ENCODE data around the gene USE1. TPM values are rescaled to one million over a fixed set of nuclear protein-coding genes. Genes with fewer than 3 reads are reported as not detected.

The USE1 gene
- total RNA-seq, 1 donor: 25.7 TPM

GRCh38 chr19:17246681-17247425 lies 31.7 kb downstream of the USE1 start:
- no peaks in the 10 kb centered on the region for H3K9me3 ChIP-seq (ENCODE audit: low read depth, low read length)
- no peaks in the 10 kb centered on the region for H3K36me3 ChIP-seq (ENCODE audit: insufficient read depth, low read length)
- peak; percentile 92 for DNase-seq (ENCODE audit: insufficient read length, low spot score, missing footprints)
- TF ChIP-seq, protein P1, sequence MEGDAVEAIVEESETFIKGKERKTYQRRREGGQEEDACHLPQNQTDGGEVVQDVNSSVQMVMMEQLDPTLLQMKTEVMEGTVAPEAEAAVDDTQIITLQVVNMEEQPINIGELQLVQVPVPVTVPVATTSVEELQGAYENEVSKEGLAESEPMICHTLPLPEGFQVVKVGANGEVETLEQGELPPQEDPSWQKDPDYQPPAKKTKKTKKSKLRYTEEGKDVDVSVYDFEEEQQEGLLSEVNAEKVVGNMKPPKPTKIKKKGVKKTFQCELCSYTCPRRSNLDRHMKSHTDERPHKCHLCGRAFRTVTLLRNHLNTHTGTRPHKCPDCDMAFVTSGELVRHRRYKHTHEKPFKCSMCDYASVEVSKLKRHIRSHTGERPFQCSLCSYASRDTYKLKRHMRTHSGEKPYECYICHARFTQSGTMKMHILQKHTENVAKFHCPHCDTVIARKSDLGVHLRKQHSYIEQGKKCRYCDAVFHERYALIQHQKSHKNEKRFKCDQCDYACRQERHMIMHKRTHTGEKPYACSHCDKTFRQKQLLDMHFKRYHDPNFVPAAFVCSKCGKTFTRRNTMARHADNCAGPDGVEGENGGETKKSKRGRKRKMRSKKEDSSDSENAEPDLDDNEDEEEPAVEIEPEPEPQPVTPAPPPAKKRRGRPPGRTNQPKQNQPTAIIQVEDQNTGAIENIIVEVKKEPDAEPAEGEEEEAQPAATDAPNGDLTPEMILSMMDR (IDR thresholded peaks at IDR 0.05; ENCODE audit: extremely low read depth, low read depth, low read length): no peak
- no peaks in the 10 kb centered on the region for H3K27me3 ChIP-seq (ENCODE audit: insufficient read depth, low read length)
- H2AFZ ChIP-seq (ENCODE audit: low read length): no peak overlapping the region
- peak overlapping the region; percentile 85 for H3K4me2 ChIP-seq (ENCODE audit: insufficient read depth, low read length)
- H3K4me3 ChIP-seq (ENCODE audit: insufficient read depth, low read length): peak overlapping the region; percentile 72
- H4K20me1 ChIP-seq (ENCODE audit: insufficient read depth, low read length): peaks cover 14% of the 10 kb centered on the region
- H3K4me1 ChIP-seq (ENCODE audit: insufficient read depth, low read length): peaks cover 32% of the 10 kb centered on the region
- H3K27ac ChIP-seq (ENCODE audit: low read depth, low read length): no peak overlapping the region
- H3K79me2 ChIP-seq (ENCODE audit: insufficient read depth, low read length): peaks cover 32% of the 10 kb centered on the region

GRCh38 chr19:17248011-17248776 lies 33.0 kb downstream of the USE1 start:
- no peaks in the 10 kb centered on the region for H3K27me3 ChIP-seq (ENCODE audit: insufficient read depth, low read length)
- peaks cover 32% of the 10 kb centered on the region for H3K4me1 ChIP-seq (ENCODE audit: insufficient read depth, low read length)
- DNase-seq (ENCODE audit: insufficient read length, low spot score, missing footprints): peak; percentile 87
- TF ChIP-seq, protein P1 (IDR thresholded peaks at IDR 0.05; ENCODE audit: extremely low read depth, low read depth, low read length): no peak
- peaks cover 21% of the 10 kb centered on the region for H3K79me2 ChIP-seq (ENCODE audit: insufficient read depth, low read length)
- H3K4me2 ChIP-seq (ENCODE audit: insufficient read depth, low read length): no peak overlapping the region
- no peaks in the 10 kb centered on the region for H3K36me3 ChIP-seq (ENCODE audit: insufficient read depth, low read length)
- H4K20me1 ChIP-seq (ENCODE audit: insufficient read depth, low read length): peaks cover 4% of the 10 kb centered on the region
- no peak overlapping the region for H2AFZ ChIP-seq (ENCODE audit: low read length)
- H3K9me3 ChIP-seq (ENCODE audit: low read depth, low read length): no peaks in the 10 kb centered on the region
- H3K27ac ChIP-seq (ENCODE audit: low read depth, low read length): no peak overlapping the region
- no peak overlapping the region for H3K4me3 ChIP-seq (ENCODE audit: insufficient read depth, low read length)

- H3K4me1 ChIP-seq (ENCODE audit: insufficient read depth, low read length): peaks cover 21% of the 10 kb centered on the region
- H2AFZ ChIP-seq (ENCODE audit: low read length): no peak overlapping the region
- no peaks in the 10 kb centered on the region for H3K27me3 ChIP-seq (ENCODE audit: insufficient read depth, low read length)
- no peaks in the 10 kb centered on the region for H4K20me1 ChIP-seq (ENCODE audit: insufficient read depth, low read length)
- no peaks in the 10 kb centered on the region for H3K9me3 ChIP-seq (ENCODE audit: low read depth, low read length)
- no peak overlapping the region for H3K4me3 ChIP-seq (ENCODE audit: insufficient read depth, low read length)
- H3K79me2 ChIP-seq (ENCODE audit: insufficient read depth, low read length): peaks cover 2% of the 10 kb centered on the region
- TF ChIP-seq, protein P1 (IDR thresholded peaks at IDR 0.05; ENCODE audit: extremely low read depth, low read depth, low read length): no peak
- no peak overlapping the region for H3K27ac ChIP-seq (ENCODE audit: low read depth, low read length)
- H3K36me3 ChIP-seq (ENCODE audit: insufficient read depth, low read length): no peaks in the 10 kb centered on the region
- peak; percentile 75 for DNase-seq (ENCODE audit: insufficient read length, low spot score, missing footprints)
- H3K4me2 ChIP-seq (ENCODE audit: insufficient read depth, low read length): no peak overlapping the region
Measured at GRCh38 chr19:17249887-17250548, 34.9 kb downstream of the USE1 start.

Data from osteoblast (primary cell).